Measurements from ENCODE around the gene TUBA1C. TPM values are rescaled to one million over a fixed set of nuclear protein-coding genes. Genes with fewer than 3 reads are reported as not detected.

TUBA1C gene
- total and polyA plus RNA-seq, 8 donors: 63.7 to 403 (median 155) TPM

DNA sequence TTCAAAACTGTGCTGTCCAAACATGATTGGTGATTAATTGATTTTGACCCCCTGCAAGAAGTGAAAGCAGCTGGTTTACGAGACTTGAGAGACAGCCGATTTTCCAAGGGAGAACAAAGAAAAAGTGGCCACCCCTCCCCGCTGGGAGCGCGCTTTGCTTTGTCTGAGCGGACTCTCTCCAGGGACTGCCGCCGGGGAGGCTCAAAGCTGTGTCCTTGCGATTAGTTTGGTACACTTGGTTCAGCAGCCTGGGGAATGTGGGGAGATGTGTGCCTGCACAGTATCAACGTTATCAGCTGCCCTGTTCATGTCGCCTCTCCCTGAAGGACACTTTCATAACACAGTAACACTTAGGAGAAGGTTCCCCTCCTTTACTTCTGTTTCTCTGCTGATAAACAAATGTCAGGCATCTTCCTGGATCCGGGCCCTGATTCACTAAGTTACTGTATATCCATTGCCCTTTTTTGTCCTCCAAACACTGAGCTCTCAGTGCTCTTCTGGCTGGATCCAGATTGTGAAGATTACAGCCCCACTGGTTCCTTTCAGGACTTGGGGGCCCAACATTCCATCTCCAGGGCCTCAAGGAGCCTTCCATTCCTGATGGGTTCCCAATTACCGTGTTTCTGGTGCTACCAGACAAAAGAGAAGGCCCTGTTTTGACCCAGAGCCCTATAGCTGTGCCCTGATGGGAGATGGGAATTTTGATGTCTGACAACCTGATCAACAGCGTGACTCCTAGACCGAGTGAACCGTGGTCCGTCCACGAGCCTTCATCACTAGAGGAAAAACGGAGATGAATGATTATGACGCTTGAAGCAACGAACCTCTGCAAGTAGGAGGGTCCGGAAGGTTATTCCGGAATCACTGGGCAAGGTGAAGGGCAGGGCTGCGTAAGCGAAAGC, 31.7 kb upstream of the TUBA1C start:
- TF ChIP-seq POLR2A (IDR thresholded peaks at IDR 0.05) (no peak), EP300 (IDR thresholded peaks at IDR 0.05) (no peak), POLR2AphosphoS5 (IDR thresholded peaks at IDR 0.05) (peak in 1 of 3 donors; percentile 7)
- Histone ChIP-seq H3K4me1 (peaks cover 8 to 34% (median 26%) of the 10 kb centered on the region in 4 donors), H3K36me3 (no peaks in the 10 kb centered on the region), H3K27me3 (no peaks in the 10 kb centered on the region), H3K27ac (peak overlapping the region; percentile 64 to 91 (median 89)), H3K4me3 (peak overlapping the region in 1 of 4 donors; percentile 17), H3K9me3 (no peaks in the 10 kb centered on the region)
- peak; percentile 37 to 81 for DNase-seq
- WGBS, 5 donors: 55 to 63% (median 58%) methylated on average over 25 of the region's 25 CpGs
- intact Hi-C loops (cut with DNase I; ENCODE audit: low total_unique reads): no loop called here

DNA sequence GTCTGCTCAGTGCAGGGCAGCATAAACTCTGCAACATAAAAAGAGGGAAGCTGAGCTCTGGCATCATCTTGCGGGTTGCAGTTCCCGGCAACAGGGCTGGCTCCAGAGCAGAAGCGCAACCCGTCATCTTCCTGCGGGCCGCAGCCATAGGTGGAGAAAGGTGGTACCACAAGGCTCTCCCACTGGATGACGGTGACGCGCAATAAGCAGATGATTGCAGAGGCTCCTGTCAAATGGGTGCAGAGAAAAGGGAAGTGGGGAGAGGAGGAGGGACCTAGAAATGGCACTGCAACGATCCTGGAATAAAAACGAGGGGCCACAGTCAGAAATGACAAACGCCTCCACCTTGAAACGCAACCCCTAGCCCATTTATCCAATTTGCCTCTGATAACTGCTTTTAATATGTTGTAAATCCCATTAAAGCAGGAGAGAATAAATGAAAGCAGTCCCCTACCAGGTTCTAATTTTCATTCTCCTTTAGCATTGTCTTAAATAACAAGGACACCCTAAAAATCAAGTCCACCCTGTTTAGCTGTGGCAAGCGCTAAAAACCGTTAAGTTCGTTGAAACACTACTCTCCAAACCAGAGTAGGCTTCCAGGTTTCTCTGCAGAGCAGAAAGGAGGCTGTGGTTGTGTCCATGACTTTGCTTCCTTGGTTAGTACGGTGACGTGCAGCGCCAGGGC, 30.9 kb upstream of the TUBA1C start:
- Histone ChIP-seq H3K4me1 (peaks cover 8 to 34% (median 26%) of the 10 kb centered on the region in 4 donors), H3K9me3 (no peaks in the 10 kb centered on the region), H3K27me3 (no peaks in the 10 kb centered on the region), H3K36me3 (no peaks in the 10 kb centered on the region), H3K4me3 (peak overlapping the region; percentile 45 to 58 (median 50)), H3K27ac (peak overlapping the region; percentile 88 to 91 (median 89))
- 59 to 68% (median 63%) methylated on average over 19 of the region's 19 CpGs for WGBS, 5 donors
- no peak for TF ChIP-seq POLR2A (IDR thresholded peaks at IDR 0.05)
- TF ChIP-seq EP300 (IDR thresholded peaks at IDR 0.05): no peak
- TF ChIP-seq, protein P1, sequence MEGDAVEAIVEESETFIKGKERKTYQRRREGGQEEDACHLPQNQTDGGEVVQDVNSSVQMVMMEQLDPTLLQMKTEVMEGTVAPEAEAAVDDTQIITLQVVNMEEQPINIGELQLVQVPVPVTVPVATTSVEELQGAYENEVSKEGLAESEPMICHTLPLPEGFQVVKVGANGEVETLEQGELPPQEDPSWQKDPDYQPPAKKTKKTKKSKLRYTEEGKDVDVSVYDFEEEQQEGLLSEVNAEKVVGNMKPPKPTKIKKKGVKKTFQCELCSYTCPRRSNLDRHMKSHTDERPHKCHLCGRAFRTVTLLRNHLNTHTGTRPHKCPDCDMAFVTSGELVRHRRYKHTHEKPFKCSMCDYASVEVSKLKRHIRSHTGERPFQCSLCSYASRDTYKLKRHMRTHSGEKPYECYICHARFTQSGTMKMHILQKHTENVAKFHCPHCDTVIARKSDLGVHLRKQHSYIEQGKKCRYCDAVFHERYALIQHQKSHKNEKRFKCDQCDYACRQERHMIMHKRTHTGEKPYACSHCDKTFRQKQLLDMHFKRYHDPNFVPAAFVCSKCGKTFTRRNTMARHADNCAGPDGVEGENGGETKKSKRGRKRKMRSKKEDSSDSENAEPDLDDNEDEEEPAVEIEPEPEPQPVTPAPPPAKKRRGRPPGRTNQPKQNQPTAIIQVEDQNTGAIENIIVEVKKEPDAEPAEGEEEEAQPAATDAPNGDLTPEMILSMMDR (IDR thresholded peaks at IDR 0.05): no peak
- no peak for TF ChIP-seq POLR2AphosphoS5 (IDR thresholded peaks at IDR 0.05)
- intact Hi-C loops (cut with DNase I; ENCODE audit: low total_unique reads): no loop called here
- peak; percentile 45 to 64 for DNase-seq

DNA sequence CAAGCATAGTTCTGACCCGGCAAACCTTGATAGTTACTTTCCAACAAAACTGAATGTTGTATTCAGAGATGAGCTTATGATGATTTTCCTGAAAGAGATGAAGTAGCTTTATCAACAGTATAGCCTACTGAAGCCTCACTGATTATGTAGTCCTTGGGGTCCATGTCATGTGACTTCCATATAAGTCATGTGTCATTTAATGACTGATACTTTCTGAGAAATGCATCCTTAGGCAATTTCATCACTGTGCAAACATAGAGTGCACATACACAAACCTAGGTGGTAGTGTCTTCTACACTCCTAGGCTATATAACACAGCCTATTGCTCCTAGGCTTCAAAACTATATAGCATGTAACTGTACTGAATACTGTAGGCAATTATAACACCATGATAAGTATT, 28.5 kb upstream of the TUBA1C start:
- Histone ChIP-seq H3K4me3 (no peak overlapping the region), H3K9me3 (no peaks in the 10 kb centered on the region), H3K27me3 (no peaks in the 10 kb centered on the region), H3K27ac (no peak overlapping the region), H3K4me1 (peaks cover 8 to 34% (median 26%) of the 10 kb centered on the region in 4 donors), H3K36me3 (no peaks in the 10 kb centered on the region)
- intact Hi-C loops (cut with DNase I; ENCODE audit: low total_unique reads): no loop called here
- TF ChIP-seq, protein P1 (IDR thresholded peaks at IDR 0.05): no peak
- no peak for TF ChIP-seq POLR2A (IDR thresholded peaks at IDR 0.05)
- no peak for TF ChIP-seq POLR2AphosphoS5 (IDR thresholded peaks at IDR 0.05)
- no peak for DNase-seq
- 45 to 86% (median 73%) methylated on average over 1 of the region's 1 CpG for WGBS, 5 donors

DNA sequence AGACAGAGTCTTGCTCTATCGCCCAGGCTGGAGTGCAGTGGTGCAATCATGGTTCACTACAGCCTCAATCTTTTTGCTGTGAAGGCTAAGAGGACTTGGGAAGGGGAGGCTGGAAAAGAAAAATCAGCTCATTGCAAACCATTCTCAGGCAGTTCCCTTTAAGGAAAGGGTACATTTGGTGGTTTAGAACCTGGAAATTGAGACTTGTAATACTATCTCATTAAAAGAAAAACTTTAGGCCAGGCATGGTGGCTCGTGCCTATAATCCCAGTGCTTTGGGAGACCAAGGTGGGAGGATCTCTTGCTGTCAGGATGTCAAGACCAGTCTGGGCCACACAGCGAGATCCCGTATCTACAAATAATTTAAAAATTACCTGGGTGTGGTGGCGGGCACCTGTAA, 21.3 kb upstream of the TUBA1C start:
- DNase-seq: no peak
- Histone ChIP-seq H3K4me1 (peaks cover 0 to 5% (median 0%) of the 10 kb centered on the region in 4 donors), H3K27ac (no peak overlapping the region), H3K36me3 (no peaks in the 10 kb centered on the region), H3K4me3 (no peak overlapping the region), H3K27me3 (no peaks in the 10 kb centered on the region), H3K9me3 (no peaks in the 10 kb centered on the region)
- intact Hi-C loops (cut with DNase I; ENCODE audit: low total_unique reads): no loop called here
- no peak for TF ChIP-seq POLR2AphosphoS5 (IDR thresholded peaks at IDR 0.05)
- TF ChIP-seq, protein P1 (IDR thresholded peaks at IDR 0.05): no peak
- no peak for TF ChIP-seq EP300 (IDR thresholded peaks at IDR 0.05)
- TF ChIP-seq POLR2A (IDR thresholded peaks at IDR 0.05): no peak
- WGBS, 5 donors: 89 to 99% (median 95%) methylated on average over 5 of the region's 5 CpGs
